DMS114 treated with DMSO at 0.1 percent for 48 hours (cell line): ENCODE measurements around the gene RNF26.

ENCODE experiments used
- DNase-seq: peaks from one replicate; lab custom pipeline; 2025; ENCODE audit not compliant: unreplicated experiment; lab: John Stamatoyannopoulos, UW

RNF26 gene

DNA sequence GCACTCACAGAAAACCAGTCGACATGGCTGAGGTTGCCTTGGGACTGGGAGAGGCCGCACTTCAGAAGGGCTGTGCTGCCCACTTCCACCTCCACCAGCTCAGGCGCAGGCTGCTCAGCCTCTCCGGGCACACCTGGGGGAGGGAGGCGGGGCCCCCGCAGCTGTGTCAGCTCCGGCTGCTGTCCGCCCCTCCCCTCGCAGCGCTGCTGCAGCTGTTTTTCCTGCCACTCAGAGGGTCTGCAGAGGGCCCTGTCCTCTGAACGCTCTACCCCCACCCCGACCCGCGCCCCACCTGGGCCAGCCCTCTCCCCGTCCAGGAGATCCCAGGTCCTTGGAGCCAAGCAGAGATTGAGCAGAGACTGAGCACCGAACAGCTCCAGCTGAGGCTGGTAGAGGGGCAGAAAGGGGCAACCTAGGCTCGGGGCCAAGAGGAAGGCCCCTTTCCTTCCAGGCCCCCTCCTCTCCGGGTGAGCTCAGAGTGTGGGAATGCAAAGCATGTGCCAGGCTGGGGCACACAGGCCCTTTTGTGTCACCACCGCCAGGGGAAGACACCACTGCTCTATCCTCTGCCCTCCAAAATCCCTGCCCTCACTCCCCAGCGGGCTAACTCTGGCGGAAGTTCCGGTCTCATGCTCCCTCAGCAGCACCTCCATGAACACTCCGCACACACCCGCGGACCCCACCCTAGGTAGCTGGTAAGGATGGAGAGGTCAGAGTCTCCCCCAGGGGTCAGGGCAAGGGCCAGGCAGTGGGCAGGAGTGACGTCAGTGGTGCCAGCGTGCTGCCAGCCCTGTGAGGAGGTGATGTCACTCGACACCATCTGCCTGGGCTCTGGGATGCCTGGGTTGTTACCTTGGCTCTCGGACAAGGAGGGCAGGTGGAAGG, 19.0 kb upstream of the RNF26 start:
- DNase-seq, result no peak

DNA sequence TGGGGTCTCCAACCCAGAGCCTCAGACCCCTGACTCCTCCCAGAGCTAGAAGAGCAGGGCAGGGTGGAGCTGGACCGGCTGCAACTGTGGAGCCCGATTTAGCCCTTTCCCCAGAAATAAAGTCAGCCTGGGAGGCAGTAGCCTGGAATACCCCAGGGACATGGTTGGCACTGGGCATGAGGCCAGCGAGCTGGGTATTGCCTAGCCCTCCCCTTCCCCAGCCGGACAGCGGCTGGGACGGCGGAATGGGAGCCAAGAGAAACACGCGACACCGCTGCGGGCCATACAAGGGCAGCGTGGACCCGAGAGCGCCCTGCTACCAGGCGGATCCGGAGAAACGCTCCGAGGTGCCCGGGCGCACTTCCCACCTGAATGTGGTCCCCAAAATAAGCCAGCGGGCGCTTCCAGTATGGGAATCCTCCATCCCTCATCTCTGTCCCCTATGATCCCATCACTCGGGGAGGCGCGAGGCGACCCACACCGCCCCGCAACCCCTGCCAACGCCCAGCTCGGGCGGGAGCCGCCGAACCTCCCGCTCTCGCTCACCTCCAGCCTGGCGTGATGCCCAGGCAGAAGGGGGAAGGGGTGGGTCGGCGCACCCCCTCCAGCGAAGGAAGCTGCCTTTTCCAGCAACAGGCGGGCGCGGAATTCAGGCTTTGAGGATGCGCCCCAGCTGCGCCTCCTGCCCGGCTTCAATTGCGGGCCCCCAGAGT, 18.2 kb upstream of the RNF26 start:
- no peak for DNase-seq

DNA sequence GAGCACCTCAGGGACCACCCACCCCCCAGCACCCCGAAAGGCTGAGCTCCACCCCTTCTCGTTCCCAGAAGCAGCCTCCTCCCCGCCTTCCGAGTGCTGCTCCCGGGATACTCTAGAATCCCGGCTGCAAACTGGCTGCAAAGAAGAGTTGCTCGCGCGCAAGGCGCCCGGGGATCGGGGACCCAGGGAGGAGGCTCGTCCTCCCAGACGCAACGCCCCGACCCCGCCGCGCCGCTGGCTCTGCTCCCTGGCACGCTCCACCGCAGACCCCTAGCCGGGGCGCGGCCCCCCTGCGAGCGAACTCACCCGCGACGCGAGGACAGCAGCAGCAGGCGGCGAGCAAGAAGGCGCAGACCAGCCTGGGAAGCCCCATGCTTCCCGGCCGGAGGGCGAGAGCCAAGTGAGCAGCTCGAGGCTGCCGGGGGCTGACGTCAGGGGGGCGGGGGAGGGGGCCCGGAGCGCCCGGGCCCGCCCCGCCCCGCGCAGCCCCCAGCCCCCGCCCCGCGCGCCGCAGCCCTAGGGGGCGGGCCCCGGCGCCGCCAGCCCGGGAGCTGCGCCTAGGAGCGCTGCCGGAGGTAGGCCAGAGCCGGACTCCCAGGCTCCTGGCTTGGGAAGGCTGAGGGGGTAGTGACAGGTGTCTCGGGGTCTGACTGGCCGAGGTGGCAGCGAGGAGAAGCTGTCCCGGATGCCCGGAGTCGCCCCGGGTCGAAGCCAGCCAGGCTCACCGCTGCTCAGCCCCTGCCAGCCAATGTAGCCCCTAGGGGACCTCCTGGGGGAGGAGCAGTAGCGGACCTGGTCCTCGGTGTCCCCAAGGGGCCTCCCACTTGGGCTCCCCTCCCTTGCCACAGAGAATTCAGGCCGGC, 17.4 kb upstream of the RNF26 start, which contains the start of gene MCAM:
MCAM (minus strand) TSS at position 402 of the 863 bp plus-strand sequence; CDS start at position 373, 29 bp downstream.
- no peak for DNase-seq

DNA sequence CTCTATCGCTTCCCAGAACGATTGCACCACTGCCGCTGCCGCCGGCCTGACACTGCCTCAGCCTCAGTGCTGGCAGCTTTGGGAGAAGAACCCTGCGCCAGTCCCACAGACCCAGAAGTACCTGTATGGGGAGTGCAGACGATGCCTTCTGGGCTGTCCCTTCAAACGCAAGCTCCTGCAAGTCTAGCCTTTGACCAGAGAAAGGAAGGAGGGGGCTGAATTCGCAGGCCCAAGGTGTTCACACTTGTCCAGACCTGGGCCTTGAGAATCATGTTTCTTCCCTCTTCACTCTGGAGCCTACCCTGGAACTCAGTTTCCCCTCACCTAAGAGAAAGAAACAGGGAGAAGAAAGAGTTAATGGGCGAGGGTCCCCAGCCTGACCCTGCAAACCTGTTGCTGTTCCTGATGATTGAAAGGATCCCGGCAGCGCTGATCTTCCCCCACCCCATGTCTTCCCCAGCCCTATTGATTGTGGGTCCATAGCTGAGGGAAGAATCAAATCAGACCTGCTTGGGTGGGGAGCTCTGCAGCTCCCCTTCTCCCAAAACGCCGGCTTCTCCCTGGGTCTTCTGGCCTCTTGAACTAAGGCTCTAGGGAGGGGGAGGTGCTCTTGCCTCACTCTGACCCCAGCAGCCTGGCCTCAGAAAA, 16.6 kb upstream of the RNF26 start:
- DNase-seq, result no peak

DNA sequence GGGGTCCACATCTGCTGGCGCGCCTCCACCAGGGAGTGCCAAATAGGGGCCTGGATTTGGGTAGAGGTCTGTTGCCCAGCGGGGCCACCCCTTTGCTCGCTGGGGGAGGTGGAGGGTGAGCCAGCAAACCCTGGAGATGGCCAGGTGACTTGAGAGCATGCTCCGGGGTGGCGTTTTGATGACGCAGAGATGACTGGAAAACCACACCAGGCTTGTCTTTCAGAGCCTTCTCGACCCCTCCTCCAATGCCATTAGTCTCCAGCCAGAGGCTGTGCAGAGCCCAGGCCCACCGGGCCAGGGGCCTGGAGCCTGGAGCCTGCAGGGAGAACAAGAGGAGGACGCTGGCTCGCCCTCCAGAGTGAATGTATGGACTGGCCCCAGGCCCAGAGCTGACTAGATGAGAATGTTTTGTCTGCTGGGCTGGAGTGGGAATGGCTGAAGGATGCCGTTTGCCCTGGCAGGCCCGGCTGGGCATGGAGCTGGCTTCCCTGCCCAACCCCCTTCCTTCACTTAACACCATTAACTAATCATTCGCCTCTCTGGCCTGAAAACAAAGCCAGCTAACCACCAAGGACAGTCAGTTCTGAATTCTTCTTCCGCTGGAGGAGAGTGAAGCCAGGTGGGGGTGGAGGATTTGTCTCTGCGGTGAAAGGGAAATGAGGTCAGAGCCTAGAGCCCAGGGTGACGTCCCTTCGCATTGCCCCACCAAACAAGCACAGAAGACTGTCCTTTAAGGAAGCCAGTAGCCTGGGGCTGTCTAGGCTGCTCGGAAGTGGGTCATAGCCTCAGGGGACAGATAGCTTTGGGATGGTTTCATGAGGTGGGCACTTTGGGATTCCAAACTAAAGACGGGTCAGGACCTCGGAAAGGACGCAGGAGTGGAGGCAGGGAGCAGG, 15.8 kb upstream of the RNF26 start:
- no peak for DNase-seq

DNA sequence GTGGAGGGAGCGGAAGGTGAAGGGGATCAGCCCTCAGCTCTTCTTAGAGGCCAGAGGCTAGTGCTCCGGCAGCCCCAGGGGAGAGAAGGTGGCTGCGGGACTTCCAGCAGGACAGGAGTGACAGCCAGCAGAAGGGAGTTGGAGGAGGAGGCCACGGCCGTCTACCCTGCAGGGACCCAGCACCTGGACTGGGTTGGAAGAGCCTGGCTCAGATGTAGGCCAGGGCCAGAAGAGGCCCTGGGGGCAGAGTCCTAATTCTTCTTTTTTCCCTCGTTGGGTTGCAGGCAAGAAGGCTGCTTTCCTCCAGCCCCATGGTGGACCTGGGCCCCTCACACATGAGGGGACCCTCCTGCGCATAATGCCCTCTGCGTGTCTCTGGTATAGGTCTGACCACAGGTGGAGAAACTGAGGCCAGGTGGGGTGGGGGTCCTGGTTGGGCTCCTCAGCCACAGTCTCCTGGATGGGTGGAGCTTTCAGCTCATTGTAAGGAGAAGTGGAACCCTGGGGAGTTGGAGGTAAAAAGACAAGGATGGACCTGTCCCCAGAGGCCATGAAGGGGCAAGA, 15.1 kb upstream of the RNF26 start:
- no peak for DNase-seq

DNA sequence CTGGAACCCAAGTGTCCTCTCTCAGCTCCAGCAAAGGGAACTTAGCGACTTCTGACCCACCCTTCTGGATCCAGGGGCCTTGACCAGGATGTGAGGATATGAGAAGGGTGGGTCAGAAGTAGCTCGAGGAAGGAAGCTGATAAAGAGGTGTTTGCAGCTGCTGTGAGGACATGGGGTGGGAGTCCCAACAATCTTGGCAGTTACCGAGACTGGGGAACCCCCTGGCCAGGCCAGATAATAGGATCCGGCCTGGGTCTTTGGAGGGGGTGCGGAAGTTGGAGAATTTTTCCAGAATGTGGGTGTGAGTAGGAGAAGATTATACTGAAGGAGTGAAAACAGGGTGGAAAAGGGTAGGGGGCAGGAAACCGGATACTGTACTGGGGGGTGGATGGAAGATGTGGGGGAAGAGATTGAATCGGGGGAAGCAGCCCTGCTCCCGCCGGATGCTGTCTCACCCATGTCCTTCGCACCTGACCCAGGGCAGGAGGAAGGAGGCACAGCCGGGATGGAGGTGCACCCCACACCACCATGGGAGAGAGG, 14.6 kb upstream of the RNF26 start:
- no peak for DNase-seq

DNA sequence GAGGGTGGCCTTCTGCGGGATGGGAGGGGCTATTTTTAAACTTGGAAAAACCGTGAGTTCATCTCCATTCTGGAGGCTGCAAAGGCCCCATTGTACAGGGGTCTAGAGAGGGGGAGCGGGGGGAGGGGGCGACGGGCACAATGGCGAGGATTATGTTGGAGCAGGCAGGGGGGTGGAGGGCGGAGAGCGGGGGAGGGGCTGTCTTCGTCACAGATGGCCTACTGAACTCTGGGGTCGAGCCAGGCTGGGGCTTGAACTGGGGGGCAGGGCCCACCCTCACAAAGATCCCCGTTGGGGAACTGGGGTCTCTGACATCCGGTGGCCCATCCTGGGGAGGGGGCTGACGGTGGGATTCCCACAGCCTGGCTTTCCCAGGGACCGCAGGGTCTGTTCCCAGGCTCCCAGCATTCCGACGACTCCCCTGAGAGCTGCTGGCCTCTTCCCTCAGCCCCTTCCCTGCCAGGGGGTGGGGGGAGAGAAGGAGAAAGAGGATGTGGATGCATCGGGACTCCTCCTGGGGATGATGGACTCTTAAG, 14.0 kb upstream of the RNF26 start:
- DNase-seq, result no peak

DNA sequence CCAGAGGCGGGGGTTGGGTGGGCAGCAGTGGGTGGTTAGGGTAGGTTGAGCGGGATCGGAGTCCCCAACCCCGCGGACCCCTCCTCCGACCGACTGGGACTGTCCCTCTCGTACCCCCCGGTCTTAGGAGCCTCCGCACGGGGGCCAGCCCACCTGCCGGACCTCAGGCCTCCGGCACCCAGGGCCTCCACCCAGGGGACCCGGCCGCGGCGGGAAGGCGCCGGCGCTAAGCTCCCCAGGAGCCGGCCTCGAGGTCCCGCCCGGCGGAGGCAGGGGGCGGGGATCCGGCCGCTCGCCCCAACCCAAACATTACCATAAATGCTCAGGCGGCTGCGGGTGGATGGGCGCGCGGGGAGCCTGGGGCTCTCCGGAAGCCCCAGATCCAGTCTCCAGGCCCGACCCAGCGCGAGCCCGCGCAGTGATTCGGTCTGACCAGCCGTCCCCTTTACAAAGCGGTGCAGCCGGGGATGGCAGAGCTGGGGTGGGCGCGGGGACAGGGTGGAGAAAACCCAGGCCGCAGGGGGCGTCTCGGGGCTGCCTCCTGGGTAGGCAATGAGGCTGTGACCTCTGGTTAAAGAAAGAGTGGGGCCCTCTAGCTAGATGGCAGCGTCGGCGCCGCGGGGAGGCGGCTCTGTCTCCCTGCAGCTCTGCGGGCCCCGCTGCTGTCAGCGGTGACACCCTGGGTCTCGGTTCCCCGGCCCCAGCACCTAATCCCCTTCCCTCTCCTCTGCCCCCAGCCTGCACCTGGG, 13.4 kb upstream of the RNF26 start:
- DNase-seq, result no peak

DNA sequence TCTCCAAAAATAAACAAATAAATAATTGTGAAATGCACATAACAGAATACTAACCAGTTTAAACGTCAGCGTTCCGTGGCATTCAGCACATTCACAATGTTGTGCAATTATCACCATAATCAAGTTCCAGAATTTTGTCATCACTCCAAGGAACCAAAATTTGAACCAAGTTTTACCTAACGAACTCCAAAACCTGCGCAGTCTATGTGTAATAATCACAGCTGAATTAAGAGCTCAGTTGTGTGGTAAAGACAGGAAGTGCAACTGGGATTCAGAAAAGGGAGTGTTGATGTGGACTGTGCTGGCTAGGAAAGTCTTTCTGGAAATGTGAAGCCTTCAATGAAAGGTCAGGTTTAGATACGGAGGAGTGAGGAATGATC, 12.0 kb upstream of the RNF26 start:
- DNase-seq, result peak; percentile 5

DNA sequence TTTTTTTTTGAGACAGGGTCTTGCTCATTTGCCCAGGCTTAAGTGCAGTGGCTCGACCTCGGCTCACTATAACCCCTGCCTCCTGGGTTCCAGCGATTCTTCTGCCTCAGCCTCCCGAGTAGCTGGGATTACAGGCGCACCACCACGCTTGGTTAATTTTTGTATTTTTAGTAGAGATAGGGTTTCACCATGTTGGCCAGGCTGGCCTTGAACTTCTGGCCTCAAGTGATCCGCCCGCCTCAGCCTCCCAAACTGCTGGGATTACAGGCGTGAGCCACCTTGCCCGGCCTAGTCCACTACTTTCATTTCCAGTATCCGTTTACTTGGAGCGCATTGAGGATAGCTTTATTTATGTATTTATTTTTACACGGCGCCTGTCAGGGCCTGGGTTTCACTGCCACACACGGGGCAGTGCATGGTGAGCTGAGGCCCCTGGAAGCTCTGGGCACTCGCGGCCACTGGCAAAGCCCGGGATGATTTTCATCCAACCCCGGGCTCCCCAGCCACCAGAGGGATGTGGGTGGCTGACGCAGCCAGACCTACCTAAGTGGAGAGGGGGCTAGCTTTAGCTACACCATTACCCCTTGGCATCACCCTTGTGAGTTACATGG, 11.3 kb upstream of the RNF26 start:
- no peak for DNase-seq

DNA sequence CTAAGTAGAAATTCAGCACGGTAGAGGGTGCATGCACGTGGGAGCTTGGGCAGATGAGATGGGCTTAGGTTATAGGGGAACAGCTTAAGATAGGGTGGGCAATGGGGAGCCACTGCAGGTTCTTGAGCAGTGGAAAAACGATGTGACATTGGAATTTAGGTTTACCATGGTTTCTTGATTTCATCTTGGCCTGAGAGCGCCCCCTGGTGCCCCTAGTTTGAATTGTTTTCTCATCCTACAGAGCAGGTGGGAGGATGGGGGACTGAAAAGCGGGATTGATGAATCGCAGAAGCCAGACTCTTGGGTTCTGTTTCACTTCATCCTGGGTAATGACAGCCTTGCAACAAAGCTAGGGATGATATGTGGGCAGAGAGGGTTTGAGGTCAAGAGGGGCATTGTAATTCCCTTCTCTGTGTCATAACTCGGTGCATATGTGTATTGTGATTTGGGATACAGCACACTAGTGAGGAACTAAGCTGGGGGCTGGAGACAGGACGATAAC, 10.7 kb upstream of the RNF26 start:
- peak; percentile 24 for DNase-seq

DNA sequence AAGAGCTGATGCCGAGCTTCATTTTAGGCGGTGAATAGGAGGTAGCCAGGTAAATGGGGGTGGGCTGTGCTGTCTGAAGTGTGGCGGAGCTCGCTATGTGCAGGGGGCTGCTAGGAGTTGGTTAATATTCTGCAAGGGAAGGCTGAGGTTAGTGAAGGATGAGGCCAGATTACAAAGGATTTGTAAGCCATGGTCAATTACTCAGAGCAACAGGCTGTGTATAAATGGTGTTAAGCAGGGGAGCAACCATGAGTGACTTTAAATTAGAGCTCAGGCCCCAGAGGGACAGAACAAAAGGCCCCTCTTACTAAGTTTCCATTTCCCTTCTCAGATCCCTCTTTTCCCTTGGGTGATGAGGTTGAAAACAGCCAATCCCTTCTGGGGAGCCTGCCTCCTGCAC, 10.1 kb upstream of the RNF26 start:
- no peak for DNase-seq

DNA sequence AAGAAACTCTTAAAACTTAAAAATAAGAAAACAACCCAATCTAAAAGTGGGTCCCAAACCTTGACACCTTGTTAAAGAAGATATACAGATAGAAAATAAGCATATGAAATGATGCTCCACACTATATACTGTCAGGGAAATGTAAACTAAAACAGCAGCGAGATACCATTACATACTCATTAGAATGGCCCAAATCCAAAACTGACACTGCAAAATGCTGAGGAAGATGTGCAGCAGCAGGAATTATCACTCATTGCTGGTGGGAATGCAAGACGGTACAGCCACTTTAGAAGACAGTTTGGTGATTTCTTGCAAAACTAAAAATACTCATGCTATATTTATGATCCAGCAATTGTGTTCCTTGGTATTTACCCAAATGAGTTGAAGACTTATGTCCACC, 5.0 kb upstream of the RNF26 start:
- no peak for DNase-seq

DNA sequence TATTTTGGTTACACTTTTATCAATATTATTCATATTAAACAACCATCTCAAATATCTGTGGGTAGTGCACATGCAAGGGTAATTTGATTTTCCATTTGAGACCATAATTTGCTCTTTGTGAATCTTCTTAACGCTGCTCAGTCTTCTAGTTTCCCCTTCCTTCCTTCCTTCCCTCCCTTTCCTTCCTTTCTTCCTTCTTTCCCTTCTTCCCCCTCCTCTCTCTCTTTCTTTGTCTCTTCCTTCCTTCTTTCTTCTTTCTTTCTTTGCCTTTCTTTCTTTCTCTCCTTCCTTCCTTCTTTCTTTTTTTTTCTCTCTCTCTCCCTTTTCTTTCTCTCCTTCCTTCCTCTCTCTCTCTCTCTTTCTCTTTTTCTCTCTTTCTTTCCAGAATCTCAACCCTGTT, 4.1 kb upstream of the RNF26 start:
- DNase-seq, result no peak

DNA sequence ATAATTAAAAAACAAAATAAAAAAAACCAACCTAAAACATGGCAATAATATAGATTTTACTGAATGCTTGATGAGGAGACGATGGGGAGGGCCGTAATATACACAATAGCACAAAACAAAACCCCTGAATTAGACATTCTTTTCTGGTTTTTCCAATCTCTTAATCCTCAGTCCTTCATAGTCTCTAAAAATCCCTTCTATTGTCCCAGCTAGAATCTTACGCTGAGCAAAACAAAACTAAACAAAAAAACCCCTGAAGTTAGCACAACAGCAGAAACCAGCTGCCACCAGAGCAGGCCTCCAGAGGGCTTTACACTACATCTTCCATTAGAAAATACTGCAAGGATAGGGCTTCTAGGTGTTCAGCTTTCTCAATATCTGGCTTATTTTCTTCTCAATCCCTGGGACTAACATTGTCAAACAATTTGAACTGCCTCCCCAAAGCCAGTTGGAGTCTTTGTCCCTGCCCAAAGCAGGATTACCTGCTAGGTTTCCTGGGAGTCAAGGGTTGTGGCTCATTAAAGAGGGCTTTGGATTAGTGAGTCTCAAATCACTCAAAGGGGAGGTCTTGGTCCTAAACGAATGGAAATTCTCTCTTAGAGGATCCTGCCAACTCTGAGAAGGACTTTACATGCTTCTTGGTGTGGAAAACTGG, 2.1 kb upstream of the RNF26 start:
- DNase-seq, result no peak

DNA sequence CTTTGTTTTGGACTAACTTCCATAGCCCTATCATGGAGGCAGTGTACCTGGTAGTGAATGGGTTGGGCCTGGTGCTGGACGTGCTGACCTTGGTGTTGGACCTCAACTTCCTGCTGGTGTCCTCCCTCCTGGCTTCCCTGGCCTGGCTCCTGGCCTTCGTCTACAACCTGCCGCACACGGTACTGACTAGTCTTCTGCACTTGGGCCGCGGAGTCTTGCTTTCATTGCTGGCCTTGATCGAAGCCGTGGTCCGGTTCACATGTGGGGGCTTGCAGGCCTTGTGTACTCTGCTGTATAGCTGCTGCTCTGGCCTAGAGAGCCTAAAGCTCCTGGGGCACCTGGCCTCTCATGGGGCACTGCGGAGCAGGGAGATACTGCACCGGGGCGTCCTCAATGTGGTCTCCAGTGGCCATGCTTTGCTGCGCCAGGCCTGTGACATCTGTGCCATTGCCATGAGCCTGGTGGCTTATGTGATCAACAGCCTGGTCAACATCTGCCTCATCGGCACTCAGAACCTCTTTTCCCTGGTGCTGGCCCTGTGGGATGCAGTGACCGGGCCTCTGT, 846 bp downstream of the RNF26 start:
- DNase-seq, result no peak
